ENCODE data around the gene RPL27A.

DNA sequence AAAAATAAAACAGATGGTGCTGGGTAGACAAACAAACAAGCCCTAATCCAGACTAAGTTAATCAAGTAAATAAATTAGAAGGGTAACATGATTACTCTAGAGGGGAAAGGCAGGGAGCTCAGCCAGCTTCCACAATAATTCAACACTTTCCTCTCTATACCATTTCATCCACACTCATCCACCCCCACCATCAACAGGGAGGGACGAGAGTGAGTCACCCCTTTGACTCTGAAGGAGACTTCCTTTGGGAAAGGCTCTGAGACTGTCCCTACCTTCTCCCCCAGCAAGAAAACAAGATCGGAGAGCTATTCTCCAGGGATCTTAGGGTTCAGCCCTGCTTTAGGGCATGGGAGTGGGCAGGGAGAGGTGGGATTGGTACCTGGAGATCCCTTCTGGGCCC, 33.2 kb upstream of the RPL27A start:
- no peak for TF ChIP-seq EZH2phosphoT487 (IDR thresholded peaks at IDR 0.05; ENCODE audit: borderline replicate concordance, low read length)
- TF ChIP-seq, protein P1, sequence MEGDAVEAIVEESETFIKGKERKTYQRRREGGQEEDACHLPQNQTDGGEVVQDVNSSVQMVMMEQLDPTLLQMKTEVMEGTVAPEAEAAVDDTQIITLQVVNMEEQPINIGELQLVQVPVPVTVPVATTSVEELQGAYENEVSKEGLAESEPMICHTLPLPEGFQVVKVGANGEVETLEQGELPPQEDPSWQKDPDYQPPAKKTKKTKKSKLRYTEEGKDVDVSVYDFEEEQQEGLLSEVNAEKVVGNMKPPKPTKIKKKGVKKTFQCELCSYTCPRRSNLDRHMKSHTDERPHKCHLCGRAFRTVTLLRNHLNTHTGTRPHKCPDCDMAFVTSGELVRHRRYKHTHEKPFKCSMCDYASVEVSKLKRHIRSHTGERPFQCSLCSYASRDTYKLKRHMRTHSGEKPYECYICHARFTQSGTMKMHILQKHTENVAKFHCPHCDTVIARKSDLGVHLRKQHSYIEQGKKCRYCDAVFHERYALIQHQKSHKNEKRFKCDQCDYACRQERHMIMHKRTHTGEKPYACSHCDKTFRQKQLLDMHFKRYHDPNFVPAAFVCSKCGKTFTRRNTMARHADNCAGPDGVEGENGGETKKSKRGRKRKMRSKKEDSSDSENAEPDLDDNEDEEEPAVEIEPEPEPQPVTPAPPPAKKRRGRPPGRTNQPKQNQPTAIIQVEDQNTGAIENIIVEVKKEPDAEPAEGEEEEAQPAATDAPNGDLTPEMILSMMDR (IDR thresholded peaks at IDR 0.05; ENCODE audit: low read depth, low read length, poor library complexity, severe bottlenecking), result no peak
